GM12801 (cell line): ENCODE measurements around the gene DAPK3.

ENCODE experiments used
- CTCF ChIP-seq: IDR thresholded peaks from one replicate; pipeline ENCODE4 v1.5.1; 2011; ENCODE audit warnings: control low read depth; ENCODE audit not compliant: insufficient read length; ENCODE audit errors: extremely low read depth

The DAPK3 gene

DNA sequence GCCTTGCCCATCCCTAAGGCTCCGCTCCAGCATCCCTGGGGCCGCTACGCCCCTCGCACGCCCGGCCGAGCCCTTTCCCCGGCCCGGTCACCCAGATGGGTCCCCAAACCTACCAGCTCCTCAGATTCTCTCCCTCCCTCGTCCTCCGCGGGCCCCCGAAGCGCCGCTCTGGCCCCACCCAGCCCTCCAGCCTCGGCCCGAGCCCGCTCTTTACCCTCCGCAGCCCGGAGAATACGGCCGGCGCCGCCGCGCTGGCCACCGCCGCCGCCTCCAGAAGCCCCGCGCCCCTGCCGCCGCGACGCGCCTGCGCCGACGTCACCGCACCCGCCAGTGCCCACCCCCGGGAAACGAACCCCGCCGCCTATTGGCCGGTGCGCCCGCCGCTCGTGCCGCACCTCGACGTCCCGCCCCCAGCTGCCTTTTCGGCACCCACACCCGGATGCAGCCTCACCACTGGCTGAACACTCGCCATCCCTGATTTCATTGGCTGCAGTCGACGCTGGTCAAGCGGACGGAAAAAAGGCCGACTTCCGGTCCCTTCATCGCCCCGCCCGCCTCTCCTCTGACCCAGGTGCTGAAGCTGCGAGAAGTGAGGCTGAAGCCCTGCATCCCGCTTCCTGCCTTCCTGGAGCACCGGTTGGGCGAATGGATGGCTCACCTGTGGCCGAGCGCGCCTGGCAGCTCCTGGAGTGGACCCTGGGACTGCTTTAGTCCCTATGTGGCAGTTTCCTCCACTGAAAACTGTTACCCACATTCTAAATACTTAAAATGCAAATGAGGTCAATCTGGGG, at the start of gene DAPK3:
Gene DAPK3 (minus strand): TSS at position 292 of the 791 bp plus-strand sequence. CDS start 1,364 bp downstream, outside the sequence.
- TF ChIP-seq CTCF: no peak

GRCh38 chr19:4019578-4019977, 48.7 kb upstream of the DAPK3 start:
- TF ChIP-seq CTCF: no peak

DNA sequence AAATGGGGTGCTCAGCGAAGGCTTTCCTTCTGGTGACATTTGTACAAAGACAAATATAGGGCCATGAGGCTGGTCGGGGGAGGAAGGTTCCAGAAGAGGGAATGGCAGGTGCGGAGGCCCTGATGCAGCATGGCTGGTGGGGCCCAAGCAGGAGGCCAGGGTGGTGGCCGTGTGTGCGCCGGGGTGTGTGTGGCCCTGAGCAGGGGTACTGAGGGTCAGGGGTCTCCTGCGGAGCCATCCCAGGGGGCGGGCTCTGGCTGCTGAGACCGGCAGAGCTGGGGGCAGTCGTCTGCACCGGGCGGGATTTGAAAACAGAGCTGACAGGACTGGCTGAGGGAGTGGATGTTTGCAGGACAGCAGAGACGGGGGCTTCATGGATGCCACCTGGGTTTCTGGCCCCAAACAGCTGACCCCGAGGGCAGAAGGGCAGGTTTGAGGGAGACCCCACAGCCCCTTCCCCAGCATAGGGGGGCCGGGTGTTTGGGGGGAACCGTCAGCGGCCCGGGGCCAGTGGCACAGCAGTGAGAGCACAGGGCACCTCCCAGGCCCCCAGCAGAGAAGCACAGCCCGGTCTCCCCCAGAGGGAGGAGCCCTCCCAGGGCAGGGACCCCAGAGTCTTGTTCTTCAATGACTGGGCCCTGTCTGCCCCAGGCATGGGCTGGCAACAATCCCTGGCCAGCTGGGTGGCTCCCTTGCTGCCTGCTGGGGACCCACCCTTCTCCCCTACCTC, 48.0 kb upstream of the DAPK3 start:
- no peak for TF ChIP-seq CTCF

- no peak for TF ChIP-seq CTCF
These were observed 47.3 kb upstream of the DAPK3 start for GRCh38 chr19:4018140-4018613.

DNA sequence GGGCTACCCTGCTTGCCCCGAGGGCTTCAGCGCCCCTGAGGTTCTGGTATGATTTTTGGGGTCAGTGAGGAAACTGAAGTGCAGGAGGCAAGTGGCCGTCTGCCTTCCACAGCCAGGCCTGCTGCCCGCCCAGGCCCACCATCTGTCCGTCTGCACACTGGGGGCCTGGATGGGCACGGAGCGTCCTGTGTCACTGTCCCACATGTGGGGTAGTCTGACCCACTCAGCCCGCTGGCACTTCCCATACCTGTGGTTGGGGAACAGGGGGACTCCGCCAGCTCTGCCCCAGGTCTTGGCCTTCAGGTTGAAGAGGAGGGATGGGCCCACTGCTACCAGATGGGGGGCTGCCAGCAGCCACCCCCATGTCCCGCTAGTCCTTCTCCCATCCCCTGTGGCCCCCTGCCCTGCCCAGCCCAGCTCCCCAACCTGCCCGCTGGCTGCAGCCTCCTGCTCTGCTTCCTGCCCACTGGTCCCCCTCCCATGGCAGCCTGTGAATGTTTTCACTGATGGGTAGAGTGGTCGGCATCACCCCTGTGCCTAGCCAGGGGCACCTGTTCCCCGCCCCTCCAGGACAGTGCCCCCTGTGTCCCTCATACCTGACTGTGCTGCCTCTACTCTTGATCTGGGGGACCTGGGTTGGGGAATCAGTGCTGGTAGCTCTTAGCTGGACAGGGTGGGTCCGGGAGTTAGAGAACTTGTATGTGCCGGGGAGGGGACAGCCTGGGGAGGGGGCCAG, 46.2 kb upstream of the DAPK3 start:
- TF ChIP-seq CTCF: no peak

DNA sequence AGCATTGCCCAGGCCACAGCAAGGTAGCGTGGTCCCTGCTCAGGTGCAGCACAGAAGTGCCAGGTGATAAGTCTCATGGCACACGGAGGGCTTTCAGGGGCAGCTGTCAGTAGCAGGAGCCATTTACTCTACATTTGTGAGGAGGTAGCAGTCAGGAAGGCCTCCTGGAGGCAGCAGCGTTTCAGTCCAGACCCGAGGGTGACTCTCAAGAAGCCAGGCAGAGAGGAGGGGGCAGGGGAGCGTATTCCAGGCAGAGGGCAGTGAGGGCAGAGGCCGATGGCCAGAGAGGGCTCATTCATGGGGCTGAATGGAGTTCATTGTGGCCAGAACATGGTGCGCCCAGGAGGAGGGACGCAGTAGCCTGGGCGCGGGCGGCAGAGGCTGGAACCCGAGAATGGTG, 45.6 kb upstream of the DAPK3 start:
- no peak for TF ChIP-seq CTCF
